Heart left ventricle (tissue), 13 donors: ENCODE measurements around the gene LIPC.

ENCODE experiments used
- POLR2A ChIP-seq, 2 donors: fragments of 450-650 bp; IDR thresholded peaks; one replicate each; pipeline ENCODE4 v1.6.1; 2017; ENCODE audit warnings: antibody characterized with exemption in 2 of 2, mild to moderate bottlenecking in 2 of 2, moderate library complexity in 2 of 2
- TF ChIP-seq, protein P1 (sequence below), 12 donors: fragments of 200-600 bp; sonication (generic) in 4 of 12; IDR thresholded peaks; one replicate each; pipeline versions ENCODE4 v1.5.0 to v1.8.0; 2018 to 2022; ENCODE audit warnings: antibody characterized with exemption in 12 of 12, mild to moderate bottlenecking in 5 of 12
- donor health status: ischemic (EF 13 %, LVEDD 7.1; RV severe dilation, severe dysfunction).
- donor health status: DM: no; HTN: yes; CAD: no.
- donor health status: DM: no; HTN: no; CAD: no.
- donor health status: ischemic (EF 25% LVEDD 6.9; RV normal size, moderate dysfunction).
- donor health status: ischemic (EF 25% LVEDD 5.7; RV mildly dilated, moderate dysfunction).
- donor health status: ischemic (EF 35%, LVEDD 5.7; RV mildly dilated, moderate dysfunction).
- donor health status: nonischemic (EF 11% LVEDD 7.7; RV severe dilation, severe dysfunction).
- donor health status: DM: yes; HTN: yes; CAD: no.
- donor health status: PGD.
- donor health status: ischemic (EF 29% LVEDD 5.4; RV normal size, mild dysfunction).
- donor health status: nonischemic (EF 23%, LVEDD 6.1; RV moderate dilation, normal function).

DNA sequence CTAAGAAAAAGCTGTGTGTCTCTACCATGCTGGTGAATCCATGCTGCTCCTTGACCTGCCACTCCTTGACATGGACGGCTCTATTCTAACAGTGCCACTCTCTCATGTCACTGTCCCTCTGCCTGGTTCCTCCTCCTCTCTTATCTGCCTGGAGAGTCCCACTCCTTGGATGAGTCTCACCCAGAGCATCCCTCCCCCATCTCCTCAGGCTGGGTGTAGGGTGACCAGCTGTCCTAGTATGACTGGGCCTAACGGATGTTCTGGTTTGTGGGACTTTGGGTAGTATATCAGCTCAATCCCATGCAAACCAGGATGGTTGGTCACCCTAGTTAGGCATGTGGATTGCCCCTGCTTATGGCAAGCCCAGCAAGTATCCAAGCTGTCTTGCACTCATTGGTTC, 54.3 kb downstream of the LIPC start:
- TF ChIP-seq, protein P1, sequence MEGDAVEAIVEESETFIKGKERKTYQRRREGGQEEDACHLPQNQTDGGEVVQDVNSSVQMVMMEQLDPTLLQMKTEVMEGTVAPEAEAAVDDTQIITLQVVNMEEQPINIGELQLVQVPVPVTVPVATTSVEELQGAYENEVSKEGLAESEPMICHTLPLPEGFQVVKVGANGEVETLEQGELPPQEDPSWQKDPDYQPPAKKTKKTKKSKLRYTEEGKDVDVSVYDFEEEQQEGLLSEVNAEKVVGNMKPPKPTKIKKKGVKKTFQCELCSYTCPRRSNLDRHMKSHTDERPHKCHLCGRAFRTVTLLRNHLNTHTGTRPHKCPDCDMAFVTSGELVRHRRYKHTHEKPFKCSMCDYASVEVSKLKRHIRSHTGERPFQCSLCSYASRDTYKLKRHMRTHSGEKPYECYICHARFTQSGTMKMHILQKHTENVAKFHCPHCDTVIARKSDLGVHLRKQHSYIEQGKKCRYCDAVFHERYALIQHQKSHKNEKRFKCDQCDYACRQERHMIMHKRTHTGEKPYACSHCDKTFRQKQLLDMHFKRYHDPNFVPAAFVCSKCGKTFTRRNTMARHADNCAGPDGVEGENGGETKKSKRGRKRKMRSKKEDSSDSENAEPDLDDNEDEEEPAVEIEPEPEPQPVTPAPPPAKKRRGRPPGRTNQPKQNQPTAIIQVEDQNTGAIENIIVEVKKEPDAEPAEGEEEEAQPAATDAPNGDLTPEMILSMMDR (IDR thresholded peaks at IDR 0.05), result no peak
- TF ChIP-seq POLR2A (IDR thresholded peaks at IDR 0.05), result no peak
